CD14-positive monocyte (primary cell): Measurements from ENCODE around the gene CACTIN. TPM values are rescaled to one million over a fixed set of nuclear protein-coding genes. Genes with fewer than 3 reads are reported as not detected.

Experiments
- DNase-seq, 3 donors: peaks; one replicate each; pipeline ENCODE4 v3.0.0-alpha.2; 2011 to 2022
- H2AFZ ChIP-seq: 2 replicates; pipeline ENCODE4 v1.6.0; 2012; ENCODE audit warnings: mild to moderate bottlenecking, low read depth, low read length, inconsistent platforms; ENCODE audit not compliant: insufficient read depth, poor library complexity, severe bottlenecking
- H3K27ac ChIP-seq, 2 donors: 1 replicate in 1 of 2; 2 replicates in 1 of 2; pipeline ENCODE4 v1.5.1; 2012 to 2013; ENCODE audit warnings: low read length in 2 of 2, control low read depth in 1 of 2, inconsistent platforms in 1 of 2, low read depth in 1 of 2, mild to moderate bottlenecking in 1 of 2
- H3K27me3 ChIP-seq, 2 donors: one replicate each; pipeline versions ENCODE4 v1.6.0 to v1.6.1; 2011 to 2013; ENCODE audit warnings: low read length in 2 of 2; ENCODE audit not compliant: control insufficient read depth in 2 of 2, insufficient read depth in 2 of 2
- H3K36me3 ChIP-seq, 2 donors: replicated peaks in 1 of 2; 1 replicate in 1 of 2; 2 replicates in 1 of 2; pipeline versions ENCODE4 v1.5.1 to v1.6.1; 2012 to 2013; ENCODE audit warnings: low read length in 2 of 2, control low read depth in 1 of 2, inconsistent platforms in 1 of 2, mild to moderate bottlenecking in 1 of 2; ENCODE audit not compliant: insufficient read depth in 2 of 2, control insufficient read depth in 1 of 2
- H3K4me1 ChIP-seq, 2 donors: 1 replicate in 1 of 2; 2 replicates in 1 of 2; pipeline versions ENCODE4 v1.5.1 to v1.6.1; 2012 to 2013; ENCODE audit warnings: low read length in 2 of 2, control low read depth in 1 of 2, inconsistent platforms in 1 of 2, mild to moderate bottlenecking in 1 of 2, moderate library complexity in 1 of 2; ENCODE audit not compliant: insufficient read depth in 2 of 2, control insufficient read depth in 1 of 2
- H3K4me2 ChIP-seq: replicated peaks from 2 replicates; pipeline ENCODE3; 2012; ENCODE audit warnings: low read length, moderate library complexity, mild to moderate bottlenecking; ENCODE audit not compliant: poor library complexity, severe bottlenecking; ENCODE audit errors: extremely low read depth
- H3K4me3 ChIP-seq, 3 experiments: fragments of 200-600 bp in 1 of 3; sonication (generic) in 1 of 3; replicated peaks in 1 of 3; 1 replicate in 2 of 3; 2 replicates in 1 of 3; pipeline ENCODE4 v1.5.1; 2011 to 2013; ENCODE audit warnings: low read length in 3 of 3, mild to moderate bottlenecking in 3 of 3, control low read depth in 2 of 3, low read depth in 2 of 3, inconsistent platforms in 1 of 3, moderate library complexity in 1 of 3
- H3K79me2 ChIP-seq: 2 replicates; pipeline ENCODE4 v1.6.0; 2012; ENCODE audit warnings: mild to moderate bottlenecking, control low read depth, inconsistent platforms, low read length, moderate library complexity; ENCODE audit not compliant: insufficient read depth
- H3K9ac ChIP-seq: 2 replicates; pipeline ENCODE4 v1.6.0; 2017; ENCODE audit warnings: low read length, mild to moderate bottlenecking; ENCODE audit not compliant: insufficient read depth, poor library complexity, severe bottlenecking
- H3K9me3 ChIP-seq, 2 donors: replicated peaks in 1 of 2; 1 replicate in 1 of 2; 2 replicates in 1 of 2; pipeline versions ENCODE4 v1.5.1 to v1.6.1; 2012 to 2013; ENCODE audit warnings: low read length in 2 of 2, control low read depth in 1 of 2; ENCODE audit not compliant: control insufficient read depth in 1 of 2, insufficient read depth in 1 of 2
- H4K20me1 ChIP-seq: 2 replicates; pipeline ENCODE4 v1.6.0; 2012; ENCODE audit warnings: mild to moderate bottlenecking, low read length, control low read depth, moderate library complexity; ENCODE audit not compliant: insufficient read depth
- H3K27ac Mint-ChIP-seq, 7 donors: one replicate each; pipeline ENCODE4 v1.8.0; 2020; ENCODE audit warnings: mild to moderate bottlenecking in 7 of 7, mixed read lengths in 7 of 7, moderate library complexity in 6 of 7, inconsistent platforms in 2 of 7
- H3K27me3 Mint-ChIP-seq, 3 donors: one replicate each; pipeline ENCODE4 v1.8.0; 2021 to 2022; ENCODE audit warnings: low read depth in 3 of 3, mild to moderate bottlenecking in 3 of 3, mixed read lengths in 3 of 3, moderate library complexity in 3 of 3, inconsistent platforms in 1 of 3
- H3K36me3 Mint-ChIP-seq, 2 donors: one replicate each; pipeline ENCODE4 v1.8.0; 2020; ENCODE audit warnings: mixed read lengths in 2 of 2, inconsistent platforms in 1 of 2, mild to moderate bottlenecking in 1 of 2
- H3K4me1 Mint-ChIP-seq: one replicate; pipeline ENCODE4 v1.8.0; 2020; ENCODE audit warnings: mild to moderate bottlenecking, mixed read lengths
- H3K4me3 Mint-ChIP-seq, 2 donors: one replicate each; pipeline ENCODE4 v1.8.0; 2020; ENCODE audit warnings: mild to moderate bottlenecking in 2 of 2, mixed read lengths in 2 of 2, moderate library complexity in 1 of 2
- H3K9me3 Mint-ChIP-seq, 7 donors: one replicate each; pipeline ENCODE4 v1.8.0; 2020 to 2022; ENCODE audit warnings: mixed read lengths in 7 of 7, mild to moderate bottlenecking in 6 of 7, moderate library complexity in 6 of 7, inconsistent platforms in 2 of 7
- WGBS: methylation state at CpG from one replicate; pipeline ENCODE4 v1.1.5; 2013; ENCODE audit warnings: missing lambda C conversion rate; ENCODE audit not compliant: insufficient coverage; 5-methylcytosine and 5-hydroxymethylcytosine counted together
- intact Hi-C, 2 donors: fragments of 100-400 bp; cut with micrococcal nuclease; formaldehyde crosslinking; loops; one replicate each; pipeline versions ENCODE4 v1.15.0 to v1.15.1; 2023
- polyA plus RNA-seq, 3 donors: library from polyadenylated mRNA; depleted of rRNA in 1 of 3; unstranded in 2 of 3; stranded (reverse) in 1 of 3; fragments of 300-500 nt in 2 of 3; fragments of >200 nt in 1 of 3; fragmentation: Illumina TruSeq in 2 of 3; gene quantifications; 1 replicate in 2 of 3; 2 replicates in 1 of 3; pipeline ENCODE4 v1.2.3, GENCODE V29; 2012 to 2021
- TF ChIP-seq, protein P1 (sequence below): fragments of 200-600 bp; IDR thresholded peaks from one replicate; pipeline ENCODE4 v1.8.0; 2022; ENCODE audit warnings: antibody characterized with exemption, mild to moderate bottlenecking

The CACTIN gene
- polyA plus RNA-seq, 3 donors, result 2.5 to 19.4 (median 3.0) TPM

DNA sequence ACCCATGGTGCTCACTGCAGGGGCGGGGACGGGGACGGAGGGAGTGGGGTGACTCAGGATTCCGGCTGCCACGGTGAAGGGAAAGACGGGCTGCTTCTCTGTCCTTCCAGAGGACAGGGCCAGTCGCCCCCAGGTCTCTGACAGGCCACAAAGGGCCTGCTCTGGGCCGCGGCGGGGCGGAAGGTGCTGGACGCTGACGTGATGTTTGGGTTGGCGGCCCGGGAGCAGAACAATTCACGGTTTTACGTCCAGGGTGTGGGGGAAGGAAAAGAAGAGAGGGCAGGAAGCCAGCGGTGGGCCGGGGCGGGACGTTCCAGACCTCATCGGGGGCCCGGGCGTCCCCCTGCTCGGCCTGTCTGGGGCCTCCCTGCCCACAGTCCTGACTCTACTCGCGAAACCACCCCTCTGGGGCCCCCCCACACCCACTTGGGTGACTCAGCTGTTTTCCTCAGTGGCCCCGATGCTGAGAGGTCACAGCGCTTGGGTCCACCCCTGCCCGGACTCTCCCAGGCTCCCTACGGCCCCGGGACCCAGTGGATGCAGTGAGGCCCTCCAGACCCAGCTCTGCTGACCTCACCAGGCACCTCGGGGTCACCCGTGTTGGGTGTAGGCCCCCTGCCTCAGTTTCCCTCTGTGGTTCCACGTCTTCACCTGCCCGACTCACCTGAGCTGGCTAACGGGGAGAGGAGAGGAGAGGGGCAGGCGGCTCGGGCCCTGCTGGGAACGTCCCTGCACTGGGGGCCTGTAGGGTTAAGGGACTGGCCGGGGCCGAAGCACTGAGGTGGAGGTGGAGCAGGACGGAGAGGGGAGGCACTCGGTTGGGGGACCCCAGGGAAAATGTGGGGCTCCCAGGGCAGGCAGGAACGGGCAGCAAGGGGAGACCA lies 44.4 kb upstream of the CACTIN start:
- H3K4me1 ChIP-seq, result peaks cover 21 to 25% of the 10 kb centered on the region in 2 donors
- peaks cover 2 to 27% of the 10 kb centered on the region in 2 donors for H3K36me3 ChIP-seq
- H3K4me2 ChIP-seq, result peak overlapping the region; percentile 65
- peaks cover 11% of the 10 kb centered on the region for H3K79me2 ChIP-seq
- Mint-ChIP-seq H3K9me3 (peaks cover 0 to 6% (median 0%) of the 10 kb centered on the region in 7 donors), H3K36me3 (peaks cover 33 to 43% of the 10 kb centered on the region in 2 donors), H3K27ac (peak overlapping the region in 4 of 7 donors; percentile 25 to 88 (median 60)), H3K4me1 (peaks cover 24% of the 10 kb centered on the region), H3K4me3 (peak overlapping the region; percentile 65 to 88), H3K27me3 (peaks cover 13 to 29% (median 21%) of the 10 kb centered on the region in 3 donors)
- H3K9ac ChIP-seq, result peak overlapping the region; percentile 60
- H3K27ac ChIP-seq, result no peak overlapping the region
- H3K27me3 ChIP-seq, result peaks cover 3 to 18% of the 10 kb centered on the region in 2 donors
- intact Hi-C loops, result no loop called here
- H4K20me1 ChIP-seq, result peaks cover 98% of the 10 kb centered on the region
- TF ChIP-seq, protein P1, sequence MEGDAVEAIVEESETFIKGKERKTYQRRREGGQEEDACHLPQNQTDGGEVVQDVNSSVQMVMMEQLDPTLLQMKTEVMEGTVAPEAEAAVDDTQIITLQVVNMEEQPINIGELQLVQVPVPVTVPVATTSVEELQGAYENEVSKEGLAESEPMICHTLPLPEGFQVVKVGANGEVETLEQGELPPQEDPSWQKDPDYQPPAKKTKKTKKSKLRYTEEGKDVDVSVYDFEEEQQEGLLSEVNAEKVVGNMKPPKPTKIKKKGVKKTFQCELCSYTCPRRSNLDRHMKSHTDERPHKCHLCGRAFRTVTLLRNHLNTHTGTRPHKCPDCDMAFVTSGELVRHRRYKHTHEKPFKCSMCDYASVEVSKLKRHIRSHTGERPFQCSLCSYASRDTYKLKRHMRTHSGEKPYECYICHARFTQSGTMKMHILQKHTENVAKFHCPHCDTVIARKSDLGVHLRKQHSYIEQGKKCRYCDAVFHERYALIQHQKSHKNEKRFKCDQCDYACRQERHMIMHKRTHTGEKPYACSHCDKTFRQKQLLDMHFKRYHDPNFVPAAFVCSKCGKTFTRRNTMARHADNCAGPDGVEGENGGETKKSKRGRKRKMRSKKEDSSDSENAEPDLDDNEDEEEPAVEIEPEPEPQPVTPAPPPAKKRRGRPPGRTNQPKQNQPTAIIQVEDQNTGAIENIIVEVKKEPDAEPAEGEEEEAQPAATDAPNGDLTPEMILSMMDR, result no peak
- peak; percentile 12 to 43 (median 18) for DNase-seq
- no peaks in the 10 kb centered on the region for H3K9me3 ChIP-seq
- WGBS, result 3% methylated on average over 35 of the region's 45 CpGs
- H2AFZ ChIP-seq, result no peak overlapping the region
- H3K4me3 ChIP-seq, result peak overlapping the region in 1 of 3 experiments; percentile 49

DNA sequence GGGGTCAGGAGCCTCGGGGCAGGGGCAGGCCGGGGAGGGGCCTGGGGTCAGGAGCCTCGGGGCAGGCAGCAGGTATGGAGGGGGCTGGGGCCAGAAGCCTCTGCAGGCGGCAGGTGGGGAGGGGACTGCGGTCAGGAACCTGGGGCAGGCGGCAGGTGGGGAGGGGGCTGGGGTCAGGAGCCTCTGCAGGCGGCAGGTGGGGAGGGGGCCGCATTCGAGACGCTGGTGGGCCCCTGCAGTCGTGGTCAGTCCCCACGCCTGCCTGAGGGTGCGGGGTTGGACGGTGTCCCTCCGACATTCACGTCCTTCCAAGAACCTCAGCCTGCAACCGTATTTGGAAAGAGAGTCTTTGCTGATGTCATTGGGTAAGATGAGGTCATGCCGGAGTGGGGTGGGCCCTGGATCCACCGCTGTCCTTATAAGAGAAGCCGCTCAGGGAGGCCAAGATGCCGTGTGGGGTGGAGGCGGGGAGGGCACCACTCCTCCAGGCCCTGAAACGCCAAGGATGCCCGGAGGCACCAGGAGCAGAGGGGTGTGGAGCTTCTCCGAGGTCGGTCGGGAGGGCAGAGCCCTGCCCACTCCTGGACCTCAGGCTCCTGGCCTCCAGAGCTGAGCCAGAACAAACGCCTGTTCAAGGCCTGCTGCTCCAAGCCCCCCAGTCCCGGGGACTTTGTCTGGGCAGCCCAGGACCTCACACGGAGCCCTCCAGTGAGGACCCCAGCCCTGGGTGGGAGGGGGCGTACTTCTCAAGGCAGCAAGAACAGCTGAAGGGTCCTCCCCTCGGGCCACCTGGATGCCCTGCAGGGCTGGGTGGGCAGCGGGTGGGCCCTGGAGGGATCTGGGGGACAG lies 43.6 kb upstream of the CACTIN start:
- H4K20me1 ChIP-seq, result peaks cover 98% of the 10 kb centered on the region
- peak overlapping the region in 1 of 7 donors; percentile 42 for H3K27ac Mint-ChIP-seq
- intact Hi-C loops, result loop anchor here (5.0 kb wide), 2 partner anchors 37 to 152 kb away; partner anchors contain the start of gene TJP3 (in 2 of the 2)
- no peak overlapping the region for H3K4me3 ChIP-seq
- H3K4me3 Mint-ChIP-seq, result peak overlapping the region in 1 of 2 donors; percentile 88
- H3K9ac ChIP-seq, result peak overlapping the region; percentile 60
- no peak overlapping the region for H3K27ac ChIP-seq
- H3K4me2 ChIP-seq, result peak overlapping the region; percentile 65
- H3K4me1 Mint-ChIP-seq, result peaks cover 24% of the 10 kb centered on the region
- peaks cover 11% of the 10 kb centered on the region for H3K79me2 ChIP-seq
- no peak for DNase-seq
- WGBS, result 73% methylated on average over 30 of the region's 33 CpGs
- peaks cover 3 to 26% of the 10 kb centered on the region in 2 donors for H3K36me3 ChIP-seq
- no peak overlapping the region for H2AFZ ChIP-seq
- H3K4me1 ChIP-seq, result peaks cover 21 to 25% of the 10 kb centered on the region in 2 donors
- TF ChIP-seq, protein P1, result no peak
- H3K9me3 ChIP-seq, result no peaks in the 10 kb centered on the region
- peaks cover 3 to 18% of the 10 kb centered on the region in 2 donors for H3K27me3 ChIP-seq
- peaks cover 13 to 29% (median 20%) of the 10 kb centered on the region in 3 donors for H3K27me3 Mint-ChIP-seq
- H3K9me3 Mint-ChIP-seq, result peaks cover 0 to 6% (median 0%) of the 10 kb centered on the region in 7 donors
- H3K36me3 Mint-ChIP-seq, result peaks cover 32 to 44% of the 10 kb centered on the region in 2 donors
